HFF-Myc (cell line): Measurements from ENCODE around the gene CD79B.

Experiments used
- DNase-seq: peaks from one replicate; pipeline ENCODE4 v3.0.0-alpha.2; 2011; ENCODE audit warnings: low read depth; ENCODE audit errors: extremely low read depth
- H3K4me3 ChIP-seq: replicated peaks from 2 replicates; pipeline ENCODE4 v1.5.1; 2011; ENCODE audit warnings: low read depth, mild to moderate bottlenecking, control low read depth, low read length
- TF ChIP-seq, protein P1 (sequence below): IDR thresholded peaks from 2 replicates; pipeline ENCODE4 v1.5.1; 2012; ENCODE audit warnings: mild to moderate bottlenecking, low read depth, low read length, control low read depth; ENCODE audit errors: missing control alignments

The CD79B gene

DNA sequence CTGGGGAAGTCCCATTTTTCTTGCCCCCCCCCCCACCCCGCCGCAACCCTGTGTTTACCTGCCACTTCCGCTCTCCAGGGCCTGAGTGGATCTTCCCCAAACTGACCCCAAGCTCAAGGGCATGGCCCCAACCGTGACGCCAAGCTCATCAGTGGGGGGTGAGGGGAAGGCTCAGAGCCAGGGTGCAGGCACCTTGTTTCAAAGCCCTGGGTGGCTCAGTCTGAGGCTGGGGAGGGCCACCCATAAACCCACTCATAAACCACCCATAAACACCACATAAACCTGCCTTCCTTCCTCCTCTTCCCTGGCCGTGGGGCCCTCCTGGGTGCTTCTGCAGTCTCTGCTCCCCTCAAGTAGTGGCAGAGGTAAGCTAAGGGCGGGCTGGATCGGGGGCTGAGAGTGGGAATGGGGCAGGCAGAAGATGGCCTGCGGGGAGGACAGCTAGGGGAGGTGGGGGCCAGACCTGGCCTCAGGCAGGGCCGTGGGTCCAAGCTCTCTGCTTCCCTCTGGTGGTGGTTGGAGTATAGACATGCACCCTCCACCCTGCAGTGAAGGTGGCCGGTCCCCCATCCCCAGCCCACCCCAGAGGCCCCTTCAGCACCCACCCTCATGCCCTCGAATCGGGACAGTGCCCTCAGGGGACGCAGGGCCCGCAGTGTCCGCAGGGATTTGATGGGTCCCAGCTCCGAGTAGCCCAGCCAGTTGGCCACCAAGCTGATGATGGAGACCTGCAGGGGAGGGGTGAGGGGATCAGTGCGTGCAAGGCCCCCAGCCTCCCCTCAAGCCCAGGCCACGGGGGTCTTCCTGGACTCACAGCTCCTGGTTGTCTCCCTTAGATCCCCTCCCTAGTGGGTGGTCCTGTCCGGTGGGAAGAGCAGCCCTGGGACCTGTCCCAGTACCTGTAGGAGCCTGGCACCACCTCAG lies 14.6 kb upstream of the CD79B start:
- no peak for DNase-seq
- H3K4me3 ChIP-seq = no peak overlapping the region
- TF ChIP-seq, protein P1, sequence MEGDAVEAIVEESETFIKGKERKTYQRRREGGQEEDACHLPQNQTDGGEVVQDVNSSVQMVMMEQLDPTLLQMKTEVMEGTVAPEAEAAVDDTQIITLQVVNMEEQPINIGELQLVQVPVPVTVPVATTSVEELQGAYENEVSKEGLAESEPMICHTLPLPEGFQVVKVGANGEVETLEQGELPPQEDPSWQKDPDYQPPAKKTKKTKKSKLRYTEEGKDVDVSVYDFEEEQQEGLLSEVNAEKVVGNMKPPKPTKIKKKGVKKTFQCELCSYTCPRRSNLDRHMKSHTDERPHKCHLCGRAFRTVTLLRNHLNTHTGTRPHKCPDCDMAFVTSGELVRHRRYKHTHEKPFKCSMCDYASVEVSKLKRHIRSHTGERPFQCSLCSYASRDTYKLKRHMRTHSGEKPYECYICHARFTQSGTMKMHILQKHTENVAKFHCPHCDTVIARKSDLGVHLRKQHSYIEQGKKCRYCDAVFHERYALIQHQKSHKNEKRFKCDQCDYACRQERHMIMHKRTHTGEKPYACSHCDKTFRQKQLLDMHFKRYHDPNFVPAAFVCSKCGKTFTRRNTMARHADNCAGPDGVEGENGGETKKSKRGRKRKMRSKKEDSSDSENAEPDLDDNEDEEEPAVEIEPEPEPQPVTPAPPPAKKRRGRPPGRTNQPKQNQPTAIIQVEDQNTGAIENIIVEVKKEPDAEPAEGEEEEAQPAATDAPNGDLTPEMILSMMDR = peak; percentile 63

DNA sequence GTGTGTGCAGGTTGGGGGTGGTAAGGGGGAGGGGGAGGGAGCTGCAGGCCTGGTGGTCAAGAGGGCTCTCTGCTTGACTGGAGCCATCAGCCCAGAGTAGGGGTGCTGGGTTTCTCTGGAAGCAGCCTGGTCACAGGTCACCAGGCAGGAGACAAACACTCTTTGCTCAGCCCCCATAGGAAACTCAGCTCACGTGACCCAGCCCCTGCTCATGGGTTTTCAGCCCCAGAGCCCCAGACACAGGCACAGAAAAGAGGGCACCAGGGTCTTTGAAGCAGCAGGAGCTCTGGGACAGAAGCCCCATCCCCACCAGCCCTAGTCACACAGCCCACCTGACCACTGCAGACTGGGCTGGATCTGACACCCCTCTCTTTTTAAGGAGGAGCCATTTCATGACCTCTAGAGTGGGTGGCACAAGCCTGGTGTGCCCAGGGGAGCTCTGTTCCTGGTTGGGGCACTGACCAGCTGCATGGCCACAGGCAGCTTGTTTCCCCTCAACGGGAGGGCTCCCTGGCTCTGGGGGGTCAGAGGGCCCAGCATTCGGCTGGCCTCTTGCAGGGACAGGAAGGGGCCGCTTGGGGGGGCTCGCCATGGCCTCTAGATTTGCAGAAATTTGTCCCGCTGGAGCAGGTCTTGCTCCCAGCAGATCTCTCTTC lies 13.8 kb upstream of the CD79B start:
- H3K4me3 ChIP-seq = no peak overlapping the region
- no peak for DNase-seq
- TF ChIP-seq, protein P1 = no peak

DNA sequence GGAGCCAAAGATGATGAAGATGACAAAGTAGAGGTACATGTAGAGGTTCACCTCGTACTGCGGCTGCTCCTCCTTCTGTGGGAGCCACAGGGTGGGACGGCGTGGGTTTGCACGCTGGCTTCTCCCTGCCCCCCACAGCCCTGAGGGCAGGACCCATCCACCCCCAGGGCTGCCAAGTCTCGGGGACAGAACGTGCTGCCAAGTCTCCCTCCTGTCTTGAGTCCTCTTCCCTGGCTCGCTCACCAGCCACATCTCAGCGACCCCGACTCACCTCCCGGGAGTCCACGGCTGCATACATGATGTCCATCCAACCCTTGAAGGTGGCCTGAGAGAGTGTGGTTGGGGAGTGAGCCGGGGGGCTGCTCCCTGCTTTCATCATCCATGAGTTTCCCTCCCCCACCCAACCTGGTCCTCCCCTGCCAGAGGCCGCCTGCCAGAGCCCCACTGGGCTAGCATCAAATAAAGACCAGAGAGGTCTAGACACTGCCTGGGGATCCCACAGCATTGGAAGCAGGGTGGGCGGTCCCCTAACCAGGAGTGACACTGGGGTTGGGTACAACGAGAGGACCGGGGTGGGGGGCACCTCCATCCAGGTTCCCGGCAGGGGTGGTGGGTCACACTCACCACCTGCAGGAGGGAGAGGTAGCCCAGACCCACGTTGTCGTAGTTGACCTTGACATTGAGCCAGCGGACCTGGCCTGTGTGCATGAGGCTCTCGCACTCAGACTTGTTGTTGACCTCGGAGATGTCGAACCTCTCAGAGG lies 12.8 kb upstream of the CD79B start:
- H3K4me3 ChIP-seq = no peak overlapping the region
- TF ChIP-seq, protein P1 = no peak
- no peak for DNase-seq

DNA sequence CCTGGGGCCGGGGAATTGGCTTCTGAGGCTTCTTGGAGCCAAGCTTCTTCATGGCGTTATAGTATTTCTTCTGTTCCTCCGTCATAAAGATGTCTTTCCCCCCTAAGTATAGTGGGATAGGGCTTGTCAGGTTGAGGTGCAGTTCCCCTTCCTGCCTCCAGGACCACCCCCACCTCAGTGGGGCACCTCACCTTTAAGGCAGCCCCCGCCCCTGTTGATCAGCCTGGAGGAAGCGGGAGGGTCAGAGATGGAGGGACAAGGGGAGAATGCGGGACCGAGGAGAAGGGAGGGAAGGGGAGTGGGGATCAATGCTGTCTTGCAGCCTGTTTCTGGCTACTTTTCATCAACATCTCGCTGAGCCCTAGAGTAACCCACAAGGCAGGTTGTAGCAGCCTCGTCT lies 11.6 kb upstream of the CD79B start:
- TF ChIP-seq, protein P1 = no peak
- DNase-seq = no peak
- no peak overlapping the region for H3K4me3 ChIP-seq

DNA sequence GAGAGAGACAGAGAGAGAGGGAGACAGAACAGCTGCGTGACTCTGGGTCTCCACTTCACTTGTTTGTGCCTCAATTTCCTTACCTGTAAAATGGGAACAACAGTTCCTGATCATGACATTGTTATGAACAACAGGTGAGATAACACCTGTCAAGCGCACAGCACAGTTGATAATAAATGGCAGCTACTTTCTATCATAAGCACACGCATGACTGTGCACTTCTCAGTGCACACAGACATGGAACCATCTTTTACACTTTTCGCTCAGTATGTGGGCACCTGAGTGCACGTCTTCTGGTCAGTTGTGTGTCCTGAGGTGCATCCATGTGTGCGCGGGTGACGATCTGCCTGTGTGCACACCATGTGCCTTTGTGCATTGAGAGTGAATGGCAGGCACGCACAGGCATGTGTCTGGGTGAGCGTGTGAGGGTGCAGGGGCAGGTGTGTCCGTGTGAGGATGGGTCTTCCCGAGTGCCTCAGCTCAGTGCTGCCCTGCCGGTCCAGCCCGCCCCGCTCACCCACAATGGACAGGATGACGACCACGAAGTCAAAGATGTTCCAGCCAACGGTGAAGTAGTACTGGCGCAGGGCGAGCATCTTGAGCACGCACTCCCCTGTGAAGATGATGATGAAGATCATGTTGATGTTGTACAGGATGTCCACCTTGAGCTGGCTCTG lies 10.3 kb upstream of the CD79B start:
- no peak for DNase-seq
- no peak overlapping the region for H3K4me3 ChIP-seq
- TF ChIP-seq, protein P1 = no peak

DNA sequence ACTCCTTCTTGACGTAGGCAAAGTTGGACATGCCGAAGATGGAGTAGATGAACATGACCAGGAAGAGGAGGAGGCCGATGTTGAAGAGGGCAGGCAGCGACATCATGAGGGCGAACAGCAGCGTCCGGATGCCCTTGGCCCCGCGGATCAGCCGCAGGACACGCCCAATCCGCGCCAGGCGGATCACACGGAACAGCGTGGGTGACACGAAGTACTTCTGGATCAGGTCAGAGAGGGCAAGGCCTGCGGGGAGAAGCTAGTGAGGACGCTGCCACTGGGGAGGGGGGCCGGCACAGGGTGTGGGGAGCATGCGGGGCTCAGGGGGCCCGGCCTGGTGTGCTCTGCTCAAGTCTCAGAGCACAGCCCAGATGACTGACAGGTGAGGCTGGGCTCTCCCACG lies 9.6 kb upstream of the CD79B start:
- no peak overlapping the region for H3K4me3 ChIP-seq
- TF ChIP-seq, protein P1 = no peak
- no peak for DNase-seq
